ENCODE results near the gene PUS1. TPM values are rescaled to one million over a fixed set of nuclear protein-coding genes. Genes with fewer than 3 reads are reported as not detected.

PUS1 gene
- total RNA-seq, 1 donor from 2014 or later = 60.3 TPM

DNA sequence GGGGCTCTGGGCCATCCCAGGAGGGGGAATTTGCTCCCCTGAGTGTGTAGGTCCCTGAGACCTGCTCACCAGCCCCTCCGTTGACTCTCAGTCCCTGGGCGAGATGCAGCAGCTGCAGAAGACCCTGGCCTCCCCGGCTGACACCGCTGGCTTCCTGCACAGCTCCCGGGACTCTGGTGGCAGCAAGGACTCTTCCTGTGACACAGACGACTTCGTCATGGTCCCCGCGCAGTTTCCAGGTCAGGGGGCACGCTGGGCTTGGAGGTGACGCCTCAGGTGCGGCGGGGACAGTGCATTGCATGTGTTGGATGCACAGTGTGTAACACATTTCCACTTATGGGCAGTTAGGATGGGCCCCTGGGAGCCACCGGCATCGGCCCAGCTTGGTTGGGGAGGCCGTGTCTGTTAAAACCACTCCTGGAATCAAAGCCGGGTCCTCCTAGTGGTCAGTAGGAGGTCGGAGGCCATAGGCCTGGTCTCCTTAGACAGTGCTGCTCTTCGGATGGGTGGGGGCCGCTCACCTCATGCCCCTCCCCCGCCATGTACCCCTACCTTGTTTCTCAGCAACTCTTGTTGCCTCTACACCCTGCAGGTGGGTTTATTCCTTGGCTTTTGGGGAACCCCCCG, 17.1 kb upstream of the PUS1 start:
- no peaks in the 10 kb centered on the region for H3K27me3 Mint-ChIP-seq
- POLR2A ChIA-PET = no interaction called here

DNA sequence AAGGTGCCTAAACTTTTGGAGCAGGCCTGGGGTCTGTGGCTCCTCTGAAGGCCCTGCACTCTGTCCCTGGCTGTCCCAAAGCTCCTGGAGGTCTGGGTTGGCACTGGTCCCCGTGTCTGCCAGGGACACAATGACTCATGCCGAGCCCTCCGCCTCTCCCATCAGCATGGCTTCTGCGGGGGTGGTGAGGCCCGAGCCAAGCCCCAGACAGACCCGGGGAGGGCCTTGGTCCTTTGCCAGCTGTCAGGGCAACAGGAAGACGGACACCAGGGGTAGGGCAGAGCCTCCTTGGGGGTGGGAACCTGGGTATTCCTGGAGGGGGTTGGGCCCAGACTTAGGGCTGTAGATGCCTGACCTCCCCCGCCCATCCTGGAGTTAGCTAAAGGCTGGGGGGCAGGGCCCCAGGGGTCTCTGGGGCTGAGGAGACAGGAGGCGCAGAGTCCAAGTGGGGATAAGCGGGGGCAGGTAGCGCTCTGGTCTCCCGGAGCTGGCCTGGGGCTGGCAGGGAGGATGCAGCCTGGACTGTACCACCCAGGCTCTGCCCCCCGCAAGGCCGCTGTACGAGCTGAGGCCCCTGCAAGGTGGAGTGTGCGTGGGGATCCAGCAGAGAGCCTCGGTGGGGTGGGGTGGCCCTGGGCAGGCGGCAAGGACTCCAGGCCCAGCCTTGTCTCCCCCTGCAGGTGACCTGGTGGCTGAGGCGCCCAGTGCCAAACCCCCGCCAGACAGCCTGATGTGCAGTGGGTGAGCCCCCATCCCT, 16.4 kb upstream of the PUS1 start:
- POLR2A ChIA-PET = no interaction called here
- Mint-ChIP-seq H3K27me3 (no peaks in the 10 kb centered on the region), H3K27ac (no peak overlapping the region)

More for the DNA sequence above, 17.1 kb upstream of the PUS1 start:
- DNase-seq = no peak
- intact Hi-C loops (cut with micrococcal nuclease) = no loop called here
- TF ChIP-seq, protein P1, sequence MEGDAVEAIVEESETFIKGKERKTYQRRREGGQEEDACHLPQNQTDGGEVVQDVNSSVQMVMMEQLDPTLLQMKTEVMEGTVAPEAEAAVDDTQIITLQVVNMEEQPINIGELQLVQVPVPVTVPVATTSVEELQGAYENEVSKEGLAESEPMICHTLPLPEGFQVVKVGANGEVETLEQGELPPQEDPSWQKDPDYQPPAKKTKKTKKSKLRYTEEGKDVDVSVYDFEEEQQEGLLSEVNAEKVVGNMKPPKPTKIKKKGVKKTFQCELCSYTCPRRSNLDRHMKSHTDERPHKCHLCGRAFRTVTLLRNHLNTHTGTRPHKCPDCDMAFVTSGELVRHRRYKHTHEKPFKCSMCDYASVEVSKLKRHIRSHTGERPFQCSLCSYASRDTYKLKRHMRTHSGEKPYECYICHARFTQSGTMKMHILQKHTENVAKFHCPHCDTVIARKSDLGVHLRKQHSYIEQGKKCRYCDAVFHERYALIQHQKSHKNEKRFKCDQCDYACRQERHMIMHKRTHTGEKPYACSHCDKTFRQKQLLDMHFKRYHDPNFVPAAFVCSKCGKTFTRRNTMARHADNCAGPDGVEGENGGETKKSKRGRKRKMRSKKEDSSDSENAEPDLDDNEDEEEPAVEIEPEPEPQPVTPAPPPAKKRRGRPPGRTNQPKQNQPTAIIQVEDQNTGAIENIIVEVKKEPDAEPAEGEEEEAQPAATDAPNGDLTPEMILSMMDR (IDR thresholded peaks at IDR 0.05) = no peak
- Mint-ChIP-seq H3K4me3 (no peak overlapping the region), H3K9me3 (no peaks in the 10 kb centered on the region), H3K4me1 (no peaks in the 10 kb centered on the region), H3K27ac (no peak overlapping the region), H3K36me3 (ENCODE audit: low read depth) (peaks cover 42% of the 10 kb centered on the region)
- ATAC-seq (ENCODE audit: low read depth) = no peak
- CTCF ChIA-PET = no interaction called here

GRCh38 chr12:131913666-131914065, 15.4 kb upstream of the PUS1 start:
- ChIA-PET CTCF (no interaction called here), POLR2A (no interaction called here)
- ATAC-seq (ENCODE audit: low read depth) = no peak
- no peaks in the 10 kb centered on the region for H3K27me3 Mint-ChIP-seq
- no peak overlapping the region for H3K27ac Mint-ChIP-seq
- TF ChIP-seq, protein P1 (IDR thresholded peaks at IDR 0.05) = no peak
- intact Hi-C loops (cut with micrococcal nuclease) = no loop called here
- peaks cover 42% of the 10 kb centered on the region for H3K36me3 Mint-ChIP-seq (ENCODE audit: low read depth)
- no peaks in the 10 kb centered on the region for H3K4me1 Mint-ChIP-seq
- no peak for DNase-seq
- H3K4me3 Mint-ChIP-seq = no peak overlapping the region
- no peaks in the 10 kb centered on the region for H3K9me3 Mint-ChIP-seq

More for the DNA sequence above, 16.4 kb upstream of the PUS1 start:
- H3K4me3 Mint-ChIP-seq = no peak overlapping the region
- intact Hi-C loops (cut with micrococcal nuclease) = no loop called here
- DNase-seq = no peak
- CTCF ChIA-PET = no interaction called here
- TF ChIP-seq, protein P1 (IDR thresholded peaks at IDR 0.05) = no peak
- H3K9me3 Mint-ChIP-seq = no peaks in the 10 kb centered on the region
- H3K36me3 Mint-ChIP-seq (ENCODE audit: low read depth) = peaks cover 42% of the 10 kb centered on the region
- no peaks in the 10 kb centered on the region for H3K4me1 Mint-ChIP-seq
- no peak for ATAC-seq (ENCODE audit: low read depth)

DNA sequence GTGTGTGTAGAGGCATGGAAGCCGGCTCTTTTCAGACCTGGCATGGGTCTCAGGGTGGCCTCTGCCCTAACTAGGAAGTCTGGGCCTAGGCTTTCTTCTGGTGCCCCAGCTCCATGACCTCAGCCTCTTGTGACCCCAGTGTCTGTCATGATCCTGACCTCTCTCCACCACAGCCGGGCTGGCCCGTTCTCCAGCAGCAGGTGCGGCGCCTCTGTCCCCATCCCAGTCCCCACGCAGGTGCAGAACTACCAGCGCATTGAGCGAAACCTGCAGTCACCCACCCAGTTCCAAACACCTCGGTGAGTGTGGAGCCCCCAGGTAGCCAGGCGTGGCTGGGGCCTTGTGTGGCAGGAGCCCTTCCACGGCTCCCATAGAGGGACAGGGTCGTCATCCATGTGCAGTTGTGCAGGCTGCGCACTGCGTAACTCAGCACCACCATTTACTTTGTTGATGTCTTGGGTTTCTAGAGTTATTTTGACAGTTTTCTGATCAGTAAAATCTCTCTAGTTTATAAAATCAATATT, 14.8 kb upstream of the PUS1 start:
- no peaks in the 10 kb centered on the region for H3K4me1 Mint-ChIP-seq
- intact Hi-C loops (cut with micrococcal nuclease) = no loop called here
- ChIA-PET CTCF (no interaction called here), POLR2A (no interaction called here)
- no peaks in the 10 kb centered on the region for H3K9me3 Mint-ChIP-seq
- DNase-seq (no peak), ATAC-seq (ENCODE audit: low read depth) (no peak)
- H3K27me3 Mint-ChIP-seq = no peaks in the 10 kb centered on the region
- H3K36me3 Mint-ChIP-seq (ENCODE audit: low read depth) = peaks cover 39% of the 10 kb centered on the region
- H3K4me3 Mint-ChIP-seq = no peak overlapping the region
- TF ChIP-seq, protein P1 (IDR thresholded peaks at IDR 0.05) = no peak
- no peak overlapping the region for H3K27ac Mint-ChIP-seq

- no peaks in the 10 kb centered on the region for H3K27me3 Mint-ChIP-seq
- no peak overlapping the region for H3K4me3 Mint-ChIP-seq
- DNase-seq = no peak
- H3K27ac Mint-ChIP-seq = no peak overlapping the region
- TF ChIP-seq, protein P1 (IDR thresholded peaks at IDR 0.05) = no peak
- peaks cover 38% of the 10 kb centered on the region for H3K36me3 Mint-ChIP-seq (ENCODE audit: low read depth)
- ATAC-seq (ENCODE audit: low read depth) = no peak
- POLR2A ChIA-PET = interaction anchor here (0.6 kb wide), 1 partner anchor 79 kb away, joined by 3 read pairs; no protein-coding TSS in a partner anchor
- CTCF ChIA-PET = no interaction called here
- intact Hi-C loops (cut with micrococcal nuclease) = no loop called here
- H3K4me1 Mint-ChIP-seq = no peaks in the 10 kb centered on the region
- H3K9me3 Mint-ChIP-seq = no peaks in the 10 kb centered on the region
Observed at GRCh38 chr12:131915000-131915689, 13.9 kb upstream of the PUS1 start.
